NCI-H1048 (cell line): Measurements from ENCODE around the gene NTM.

ENCODE experiments used
- DNase-seq: peaks from one replicate; lab custom pipeline; 2025; lab: John Stamatoyannopoulos, UW

Gene NTM

DNA sequence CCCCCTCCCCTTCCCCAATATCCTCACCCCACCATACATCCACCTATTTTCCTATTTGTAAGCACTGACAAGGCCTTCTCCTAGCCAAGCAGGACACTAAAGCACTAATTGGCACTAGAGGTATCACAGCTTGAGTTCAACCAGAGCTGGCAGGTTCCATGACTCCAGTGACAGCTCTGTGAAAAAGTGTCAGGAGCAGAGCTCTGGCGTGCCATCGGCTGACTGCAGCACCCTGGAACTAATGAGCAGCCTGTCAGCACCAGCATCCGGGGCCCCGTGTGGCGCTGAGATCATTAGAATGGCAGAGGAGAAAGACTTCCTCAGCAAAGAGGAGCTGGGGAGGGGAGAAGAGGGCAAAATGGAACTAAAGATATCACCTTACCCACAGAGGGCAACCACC lies 847.4 kb downstream of the NTM start:
- no peak for DNase-seq

DNA sequence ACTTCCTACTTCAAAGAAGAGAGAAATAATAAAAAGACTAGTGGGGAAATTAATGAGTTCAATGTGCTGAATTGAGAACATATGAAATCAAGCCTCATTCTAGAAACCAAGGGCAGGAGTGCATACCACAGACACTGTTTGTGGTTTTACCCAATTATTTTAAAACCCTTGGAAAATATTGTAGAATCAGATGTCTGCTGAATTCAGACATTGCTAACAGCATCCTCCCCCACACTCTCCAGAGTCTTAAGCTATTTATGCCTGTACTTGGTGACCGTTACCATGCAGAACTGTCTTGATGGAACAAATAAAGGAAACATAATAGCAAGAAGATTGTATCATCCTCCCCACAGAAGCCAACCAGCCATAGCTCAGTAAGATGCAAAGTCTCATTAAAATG lies 850.1 kb downstream of the NTM start:
- DNase-seq: no peak

DNA sequence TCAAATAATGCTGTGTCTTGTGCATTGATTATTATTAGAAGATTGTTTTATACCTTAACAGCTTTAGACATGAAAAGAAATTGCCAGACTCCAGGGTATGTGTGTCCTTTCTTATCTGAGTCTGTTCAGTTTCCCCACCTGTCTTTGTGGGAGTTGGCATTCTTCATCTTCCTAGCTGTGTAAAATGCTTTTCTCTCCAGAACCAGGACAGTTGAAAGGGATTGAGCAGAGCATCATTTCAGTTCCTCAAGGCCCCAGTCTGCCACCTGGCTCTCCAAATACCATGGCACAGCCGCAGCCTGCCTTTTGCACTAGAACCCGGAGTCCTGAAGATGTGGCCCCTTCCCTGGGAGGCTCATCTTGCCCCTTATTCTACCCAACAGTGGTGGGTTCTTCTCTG lies 851.9 kb downstream of the NTM start:
- no peak for DNase-seq

DNA sequence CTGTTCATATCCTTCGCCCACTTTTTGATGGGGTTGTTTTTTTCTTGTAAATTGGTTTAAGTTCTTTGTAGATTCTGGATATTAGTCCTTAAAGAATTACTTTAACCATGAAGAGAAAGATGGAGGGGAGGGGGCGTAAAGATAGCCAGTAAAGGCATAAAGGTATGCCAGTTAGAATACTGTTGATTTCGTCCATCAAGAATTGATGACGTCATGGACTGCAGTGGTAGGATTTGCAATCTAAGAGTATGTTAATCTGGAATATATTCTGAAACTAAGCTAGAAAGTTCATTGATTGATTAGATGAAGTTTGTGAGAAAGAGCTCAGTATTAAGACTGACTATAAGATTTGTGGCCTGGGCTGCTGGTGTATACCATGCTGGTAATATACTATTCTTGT lies 856.1 kb downstream of the NTM start:
- DNase-seq: no peak

DNA sequence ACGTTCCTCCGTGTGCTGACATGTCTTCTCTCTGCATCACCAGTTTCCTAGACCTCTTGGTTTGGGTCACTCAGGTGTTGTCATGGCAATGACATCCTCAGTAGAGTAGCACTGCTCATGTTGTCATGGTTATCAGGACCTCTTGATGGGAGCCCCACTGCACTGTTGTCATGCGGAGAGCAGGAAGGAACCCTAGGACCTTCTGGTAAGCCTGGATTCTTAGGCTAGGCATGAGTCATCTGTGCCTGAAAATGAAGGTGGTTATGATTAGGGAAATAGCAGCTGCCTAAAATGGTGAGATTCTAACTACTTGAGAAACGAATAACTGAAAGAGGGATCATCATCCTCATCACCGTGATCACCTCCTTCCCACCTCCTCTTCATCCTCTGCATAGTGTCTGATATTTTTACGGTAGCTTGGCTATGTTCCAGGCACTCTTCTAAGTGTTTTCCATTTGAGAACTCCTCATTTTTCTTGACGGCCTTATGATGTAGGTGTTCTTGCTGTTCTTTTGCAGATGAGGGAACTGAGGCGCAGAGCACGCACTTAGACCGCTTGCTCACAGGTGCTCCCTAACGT lies 858.4 kb downstream of the NTM start:
- no peak for DNase-seq

DNA sequence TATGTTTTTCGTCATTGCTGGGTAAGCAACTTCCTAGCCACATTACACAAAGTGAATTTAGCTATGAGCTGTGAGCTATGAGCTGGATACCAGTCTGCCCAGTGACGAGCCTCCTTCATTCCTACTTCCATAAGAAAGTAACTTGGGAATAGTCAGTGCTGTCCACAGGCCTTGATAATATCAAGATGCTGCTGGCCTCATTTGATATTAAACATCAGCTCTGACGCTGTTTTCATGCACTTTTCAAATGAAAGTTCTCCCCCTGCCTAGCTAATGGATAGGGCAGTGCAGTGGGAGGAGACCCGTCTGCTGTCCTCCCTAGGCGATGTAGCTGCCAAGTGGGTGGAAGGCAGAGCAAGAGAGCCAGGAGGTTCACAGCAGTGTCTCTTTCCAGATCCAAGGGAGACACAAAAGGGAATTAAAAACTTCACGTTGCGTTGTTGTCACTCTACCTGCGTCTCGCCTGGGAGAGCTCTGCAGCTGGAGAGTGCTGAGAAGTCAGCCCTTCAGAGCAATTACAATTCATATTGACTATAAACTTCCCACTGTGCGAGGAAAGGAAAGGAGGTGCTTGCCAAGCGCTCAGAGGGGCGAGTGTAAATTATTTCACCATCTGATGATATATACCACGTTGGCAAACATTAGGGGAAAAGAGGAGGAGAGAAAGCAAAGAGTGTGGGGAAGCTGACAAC lies 861.4 kb downstream of the NTM start:
- no peak for DNase-seq

DNA sequence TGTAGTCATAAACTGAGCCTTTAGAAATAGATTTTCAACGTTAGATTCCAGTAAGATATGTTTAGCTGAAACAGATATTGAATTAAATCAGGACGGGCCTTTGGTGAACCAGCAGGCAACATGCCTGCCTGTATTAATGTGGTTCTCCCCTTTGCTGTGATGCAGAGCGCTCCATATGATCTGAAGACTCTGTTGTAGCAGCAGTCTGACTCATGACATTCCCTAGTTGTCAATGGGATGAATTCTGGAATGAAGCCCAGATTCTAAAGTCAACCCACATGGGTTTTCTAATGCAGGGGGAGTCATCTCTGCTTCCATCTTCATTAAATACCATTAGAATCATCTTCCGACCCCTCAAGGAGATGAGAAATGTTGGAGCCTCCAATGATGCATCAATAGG lies 864.5 kb downstream of the NTM start:
- DNase-seq: no peak

DNA sequence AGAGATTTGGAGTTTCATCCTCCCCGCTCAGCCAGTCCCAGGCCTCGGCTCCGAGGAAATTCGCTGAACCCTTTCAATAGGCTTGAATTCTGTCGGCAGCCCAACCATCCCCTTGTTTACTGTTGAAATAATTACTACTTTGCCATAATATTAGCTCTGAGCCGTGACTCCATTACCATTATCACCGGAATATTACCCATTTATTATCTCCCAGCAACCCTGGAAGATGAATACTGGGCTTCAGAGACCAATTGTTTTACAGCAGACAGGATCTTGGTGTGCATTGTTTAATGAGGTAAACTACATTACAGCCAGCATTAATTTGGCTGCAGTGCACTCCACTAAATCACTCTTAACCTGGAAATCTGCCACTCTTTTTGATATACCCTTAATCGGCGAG lies 867.4 kb downstream of the NTM start:
- DNase-seq: no peak

DNA sequence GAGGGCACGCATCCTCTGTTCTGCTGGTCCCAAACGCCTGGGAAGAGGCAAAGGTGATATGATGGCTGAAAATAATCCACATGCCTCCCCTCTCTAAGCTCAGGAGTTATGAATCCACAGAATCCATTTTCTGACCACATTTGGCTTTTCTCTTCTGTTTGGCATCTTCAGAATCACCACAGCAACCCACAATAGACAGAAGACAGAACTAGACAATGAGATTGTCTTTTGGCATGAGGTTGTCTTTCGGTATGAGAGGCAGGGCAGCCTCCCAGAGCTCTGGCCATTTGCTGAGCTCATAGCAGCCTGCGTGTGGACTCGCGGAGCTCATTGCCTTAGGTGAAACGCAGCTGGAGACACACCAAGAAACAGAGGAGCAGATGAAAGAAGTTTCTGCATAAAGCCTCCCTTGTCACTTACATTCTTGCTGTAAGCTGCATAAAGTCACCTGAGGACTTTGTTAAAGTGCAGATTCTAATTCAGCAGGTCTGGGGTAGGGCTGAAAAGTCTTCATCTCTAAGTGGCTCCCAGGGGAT lies 868.0 kb downstream of the NTM start:
- DNase-seq: no peak

DNA sequence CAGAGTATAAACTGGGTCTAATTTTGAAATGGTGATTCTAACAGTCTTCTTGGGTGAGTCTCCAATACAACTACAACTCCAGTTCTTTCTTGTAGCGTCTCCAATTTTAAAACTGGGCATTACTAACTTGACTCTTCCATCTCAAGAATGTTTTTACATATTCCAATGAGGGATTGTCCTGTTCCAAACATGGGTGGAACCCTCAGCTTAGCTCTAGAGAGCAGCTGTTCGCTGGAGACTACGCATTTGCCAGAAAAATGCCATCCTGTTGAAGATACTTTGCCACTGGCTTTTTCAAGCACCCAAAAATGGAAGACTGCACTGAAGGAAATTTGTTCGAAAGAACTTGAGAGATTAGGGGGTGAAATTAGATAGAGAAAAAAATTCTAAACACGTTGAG lies 870.0 kb downstream of the NTM start:
- no peak for DNase-seq

DNA sequence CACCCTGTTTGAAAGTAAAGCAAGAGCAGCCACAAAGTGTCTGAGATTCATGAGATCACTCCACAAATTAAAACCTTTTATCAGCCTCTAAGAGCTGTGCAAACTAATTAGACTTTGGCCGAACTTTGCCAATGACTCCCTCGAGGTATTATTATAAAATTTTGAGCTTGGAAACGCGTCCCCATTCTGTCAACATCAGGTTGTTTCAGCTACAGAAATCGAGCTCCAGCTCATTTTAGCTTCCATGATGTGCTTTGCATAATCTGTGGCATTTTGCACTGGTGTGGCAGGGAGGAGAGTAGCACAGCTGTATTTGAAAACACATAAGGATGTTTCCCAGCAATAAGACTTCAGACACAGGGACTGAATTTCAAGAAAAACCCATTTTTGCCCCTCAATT lies 872.2 kb downstream of the NTM start:
- no peak for DNase-seq

DNA sequence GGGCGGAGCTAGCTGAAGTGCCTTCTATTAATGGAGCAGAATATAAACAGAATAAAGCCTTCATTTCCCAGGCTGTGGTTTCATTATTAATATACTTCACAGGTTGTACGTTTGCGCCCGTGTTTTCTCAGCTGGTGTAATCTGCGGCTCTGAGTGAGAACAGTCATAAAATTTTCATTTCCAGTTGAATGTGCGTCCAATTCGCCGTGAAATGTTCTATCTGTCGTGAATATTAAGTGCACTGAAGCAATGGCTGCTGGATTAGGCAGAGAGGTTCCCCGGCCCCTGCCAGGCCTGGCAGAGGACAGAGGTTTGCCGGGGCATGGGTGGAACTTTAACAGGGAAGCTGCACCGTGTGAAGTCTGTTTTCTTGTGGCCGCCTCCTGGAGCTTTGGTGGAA lies 874.4 kb downstream of the NTM start:
- no peak for DNase-seq

DNA sequence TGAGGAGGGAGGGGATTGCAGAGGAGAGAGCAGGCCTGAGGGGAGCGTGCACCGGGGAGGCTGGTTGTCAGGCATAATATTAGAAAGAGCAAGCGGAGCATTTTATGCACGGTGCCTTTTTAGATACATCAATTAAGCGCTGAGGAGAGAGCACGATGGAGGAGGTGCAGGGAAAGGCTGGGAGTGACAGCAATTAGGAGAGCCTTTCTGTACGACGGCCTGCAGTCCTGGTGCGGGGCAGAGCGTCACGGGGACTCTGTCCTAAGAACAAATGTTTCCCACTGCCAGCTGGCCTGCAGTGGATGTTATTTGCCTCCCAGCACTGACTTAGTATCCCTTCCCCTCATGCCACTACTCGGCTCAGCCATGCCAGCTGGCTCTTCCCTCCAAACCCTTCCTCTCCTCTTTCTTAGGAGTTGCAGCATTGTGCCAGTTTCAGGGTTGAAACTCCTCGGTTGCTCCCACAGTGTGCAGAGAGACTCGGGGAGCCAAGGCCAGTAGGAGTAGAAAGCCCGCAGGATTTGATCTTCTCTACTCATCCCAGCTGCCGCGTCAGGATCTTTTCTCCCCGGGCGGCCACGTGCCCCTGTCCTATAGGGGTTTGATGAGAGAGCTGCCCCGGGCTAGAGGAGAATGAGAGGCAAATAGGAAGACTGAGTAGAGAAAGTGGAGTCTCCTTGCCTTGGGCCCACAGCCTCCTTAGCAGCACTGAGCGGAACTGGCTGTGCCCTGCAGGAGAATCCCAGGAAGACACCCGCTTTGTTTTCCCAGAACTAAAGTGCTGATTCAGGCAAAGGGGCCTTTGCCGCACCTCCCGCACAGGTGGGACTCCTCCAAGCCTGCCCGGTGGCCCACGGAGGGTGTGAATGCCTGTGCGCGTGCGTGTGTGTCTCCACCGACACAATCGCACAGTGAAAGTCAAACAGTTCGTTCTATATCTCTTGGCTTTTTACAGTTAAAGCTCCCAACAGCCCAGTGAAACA lies 875.3 kb downstream of the NTM start:
- no peak for DNase-seq

DNA sequence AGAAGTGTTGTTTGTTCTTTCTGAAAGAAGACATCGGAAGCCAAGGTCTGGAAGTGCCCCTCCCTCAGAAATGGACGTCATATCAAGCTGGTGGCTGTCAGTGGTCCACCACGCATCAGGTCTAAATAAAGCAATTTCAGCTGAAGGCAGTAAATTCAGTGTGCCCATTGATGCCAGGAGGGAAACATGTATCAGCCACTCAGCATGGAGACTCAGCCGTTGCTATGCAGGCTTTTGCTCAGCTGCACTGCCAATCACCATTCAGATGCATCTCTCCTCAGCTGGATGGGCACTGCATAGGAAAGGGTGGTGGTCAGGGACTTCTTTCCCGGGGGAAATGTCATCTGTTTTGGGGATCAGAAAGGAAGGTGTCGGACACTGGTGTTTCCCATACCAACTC lies 878.2 kb downstream of the NTM start:
- no peak for DNase-seq

DNA sequence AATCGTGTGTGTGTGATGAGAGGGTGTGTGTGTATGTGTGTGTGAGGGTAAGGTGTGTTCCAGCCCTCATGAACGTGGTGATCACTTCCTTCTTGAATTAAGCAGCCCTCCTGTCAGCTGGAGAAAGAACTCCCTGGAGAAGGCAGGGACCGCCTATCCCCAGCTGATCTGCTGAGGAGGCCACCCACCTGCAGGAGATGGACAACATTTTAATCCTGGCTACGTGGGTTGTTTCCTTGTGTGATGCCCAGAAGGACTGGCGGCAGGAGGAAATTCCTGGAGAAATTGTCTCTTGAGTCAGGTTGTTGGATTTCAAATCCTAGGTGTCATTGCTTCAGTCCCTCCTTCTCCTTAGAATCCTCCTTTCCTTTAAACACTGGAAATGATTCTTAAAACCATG lies 878.8 kb downstream of the NTM start:
- DNase-seq: no peak

DNA sequence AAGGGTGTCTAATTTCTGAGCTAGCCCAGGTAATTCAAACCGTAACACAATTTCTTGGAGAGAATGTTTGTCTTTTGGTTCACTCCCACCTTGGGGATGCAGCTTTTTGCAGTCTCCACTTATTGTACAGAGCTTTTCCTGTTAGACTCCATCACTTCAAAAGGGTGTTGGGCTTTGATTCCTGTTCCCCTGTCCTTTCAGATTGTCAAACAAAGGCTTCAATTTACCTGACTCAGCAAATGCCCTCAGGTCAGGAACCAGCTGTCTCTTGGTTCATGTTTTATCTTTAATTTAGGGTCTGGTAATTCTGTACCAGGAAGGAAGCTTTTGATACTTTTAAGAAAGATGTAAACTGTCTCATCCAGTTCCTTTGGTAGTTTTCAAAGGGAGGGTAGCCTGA lies 880.6 kb downstream of the NTM start:
- DNase-seq: no peak

DNA sequence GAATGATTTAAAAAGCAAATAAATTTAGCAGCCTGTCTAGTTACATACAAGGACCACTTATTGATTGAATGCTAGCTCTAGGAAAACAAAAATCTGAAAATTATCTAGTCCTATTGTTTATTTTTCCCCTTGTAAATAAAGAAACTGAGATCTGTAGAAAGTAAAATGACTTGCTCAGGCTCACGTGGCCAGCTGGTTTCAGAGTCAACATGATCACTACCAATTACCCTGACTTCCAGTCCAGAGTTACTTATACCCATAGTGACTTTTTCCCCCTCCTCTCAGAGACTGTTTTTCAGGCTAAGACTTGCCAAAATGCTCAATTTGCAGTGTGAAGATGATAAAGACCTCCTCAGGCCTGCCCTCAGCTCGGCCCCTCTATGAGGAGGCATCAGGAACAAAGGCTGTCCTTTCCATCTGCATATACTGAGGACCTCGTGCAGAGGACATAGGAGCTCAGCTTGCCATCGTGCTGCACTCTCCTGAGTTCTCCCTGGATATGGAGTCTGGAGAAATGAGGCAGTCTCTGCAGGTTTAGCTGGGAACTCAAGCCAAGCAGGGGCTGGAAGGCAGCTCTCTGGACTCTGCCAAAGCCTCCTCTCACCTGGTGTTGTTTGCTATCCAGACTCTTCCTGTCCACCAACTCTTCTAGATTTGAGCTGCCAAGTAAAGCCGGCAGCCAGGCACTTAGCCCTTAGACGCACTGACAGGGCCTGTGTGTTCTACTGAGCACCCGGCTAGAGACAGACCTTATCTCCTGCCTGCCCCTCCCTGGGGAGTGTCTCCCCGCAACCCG lies 883.3 kb downstream of the NTM start:
- no peak for DNase-seq

DNA sequence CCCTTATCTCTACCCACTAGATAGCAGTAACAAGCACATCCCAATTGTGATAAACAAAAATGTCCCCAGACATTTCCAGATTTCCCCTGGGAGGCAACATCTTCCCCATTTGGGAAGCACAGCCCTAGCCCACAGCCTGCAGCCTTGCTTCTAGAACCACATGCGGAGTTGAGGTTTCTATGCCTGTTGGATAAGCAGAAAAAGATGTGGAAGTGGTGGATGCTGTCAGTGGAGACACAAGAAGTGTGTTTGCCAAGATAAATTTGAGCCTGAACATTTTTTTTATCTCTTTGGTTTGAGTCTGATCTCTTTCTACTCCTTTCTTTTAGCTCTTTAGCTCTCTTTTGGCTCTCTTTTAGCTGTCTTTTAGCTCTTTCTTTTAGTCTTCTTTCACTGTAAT lies 884.5 kb downstream of the NTM start:
- DNase-seq: no peak

DNA sequence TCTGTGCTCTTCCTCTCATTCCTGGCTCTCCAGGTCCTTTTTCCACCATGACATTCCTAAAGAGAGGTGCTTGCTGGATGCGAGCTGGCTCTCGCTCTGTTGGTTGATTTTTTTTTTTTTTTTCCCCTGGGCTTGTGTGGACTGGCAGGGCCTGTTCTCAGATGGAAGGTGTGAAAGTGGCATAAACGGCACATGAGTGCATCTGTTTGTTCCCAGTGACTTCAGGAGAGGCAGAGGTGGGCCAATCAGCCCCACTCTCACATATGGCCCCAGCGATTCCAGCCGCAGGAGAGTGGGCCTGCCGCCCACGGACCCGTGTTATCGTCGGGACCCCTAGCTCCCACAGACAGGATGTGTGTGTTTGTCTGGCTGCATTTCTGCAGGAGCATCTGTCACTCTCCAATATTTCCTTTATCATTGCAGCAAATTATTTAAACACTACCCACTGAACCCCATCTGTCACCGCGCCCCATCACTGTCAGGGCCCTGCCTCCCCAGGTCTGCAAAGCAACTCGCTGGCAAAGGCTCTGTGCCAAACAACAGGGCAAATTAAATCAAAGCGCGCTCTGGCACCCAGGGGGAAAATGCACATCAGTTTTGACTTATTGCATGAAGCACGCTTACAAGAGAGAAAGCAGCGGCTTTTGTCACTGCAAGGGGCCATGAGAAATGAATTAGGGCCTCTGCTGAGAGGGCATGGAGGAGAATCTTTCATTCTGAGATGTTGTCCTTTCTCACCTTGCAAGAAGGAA lies 886.3 kb downstream of the NTM start:
- no peak for DNase-seq

DNA sequence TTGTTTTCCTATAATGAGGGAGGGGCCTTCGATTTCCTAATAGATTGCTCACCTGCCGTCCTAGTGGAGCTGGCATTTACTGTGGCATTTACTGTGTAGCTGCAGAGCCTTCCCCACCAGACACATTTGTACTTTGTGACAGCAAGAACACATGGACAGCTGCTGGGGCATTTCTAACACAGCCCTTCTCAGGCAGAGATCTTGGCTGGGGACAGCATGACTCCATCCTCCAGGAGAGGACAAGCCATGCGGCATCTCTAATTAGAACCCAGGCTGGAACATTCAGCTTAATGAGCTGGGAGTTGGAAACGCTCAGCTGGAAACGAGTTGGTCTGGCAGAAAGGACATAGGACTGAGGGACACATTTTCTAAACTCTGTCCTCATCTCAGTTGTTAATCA lies 887.5 kb downstream of the NTM start:
- DNase-seq: no peak

DNA sequence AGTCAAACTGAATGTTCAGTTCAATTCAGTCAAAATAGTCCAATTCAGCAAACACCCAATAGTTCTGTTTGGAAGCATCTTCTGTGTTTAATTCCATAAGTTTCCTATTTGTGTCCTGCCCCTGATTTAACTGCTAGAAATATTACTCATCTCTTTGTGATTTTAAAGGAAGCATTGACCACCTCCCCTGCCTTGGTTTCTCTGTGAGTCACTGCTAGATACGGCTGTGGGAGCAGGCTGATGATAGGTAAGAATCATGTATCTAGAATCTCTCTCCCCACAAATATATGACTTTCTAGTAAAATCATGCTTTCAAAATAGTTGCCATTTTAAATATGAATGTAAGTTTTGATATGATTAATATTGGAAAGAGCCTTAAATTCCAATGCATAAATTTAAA lies 888.5 kb downstream of the NTM start:
- no peak for DNase-seq
